ENCODE measurements around the gene SRSF7.
"Not testable (repeated sequence)": the region's sequence is repeated elsewhere in the genome, so short reads cannot be mapped to it uniquely, and the experiment has no call there.

Gene SRSF7

DNA sequence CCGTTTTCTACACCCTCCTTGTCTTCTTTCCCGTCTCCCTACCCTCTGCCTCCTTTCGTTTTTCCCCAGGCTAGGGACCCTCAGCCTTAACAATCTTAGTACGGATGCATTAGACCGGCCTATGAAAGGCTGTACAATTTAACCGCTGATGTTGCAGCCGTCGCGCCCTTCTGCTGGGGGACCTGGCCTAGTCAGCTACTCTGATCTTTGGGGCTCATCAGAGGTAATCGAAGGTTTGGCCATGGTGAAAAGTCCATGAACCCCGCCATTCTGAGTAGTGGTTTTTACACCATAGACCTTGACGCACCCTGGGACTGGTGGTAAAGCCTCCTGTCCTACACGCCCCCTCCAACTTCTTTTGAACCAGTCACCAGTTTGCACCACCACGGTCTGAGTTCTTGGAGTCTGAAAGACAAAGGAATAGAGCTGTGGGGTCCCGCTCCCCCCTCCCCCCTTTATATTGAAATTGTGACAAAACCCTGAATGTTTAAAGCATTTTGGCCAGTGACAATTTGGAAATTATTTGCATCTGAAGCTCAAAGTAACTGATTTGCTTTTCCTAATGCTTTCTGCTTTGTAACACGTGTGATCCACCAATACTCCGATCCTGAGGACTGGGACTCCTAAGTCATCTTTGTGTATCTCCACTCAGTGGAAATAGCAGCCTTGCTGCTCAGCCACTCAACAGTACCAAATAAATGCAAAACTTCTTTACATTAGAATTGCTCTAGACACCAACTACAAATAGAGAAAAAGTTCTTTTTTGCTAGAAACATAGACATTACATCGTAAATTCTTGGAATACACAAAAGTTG, 642 bp upstream of the SRSF7 start:
- DNase-seq = no peak

DNA sequence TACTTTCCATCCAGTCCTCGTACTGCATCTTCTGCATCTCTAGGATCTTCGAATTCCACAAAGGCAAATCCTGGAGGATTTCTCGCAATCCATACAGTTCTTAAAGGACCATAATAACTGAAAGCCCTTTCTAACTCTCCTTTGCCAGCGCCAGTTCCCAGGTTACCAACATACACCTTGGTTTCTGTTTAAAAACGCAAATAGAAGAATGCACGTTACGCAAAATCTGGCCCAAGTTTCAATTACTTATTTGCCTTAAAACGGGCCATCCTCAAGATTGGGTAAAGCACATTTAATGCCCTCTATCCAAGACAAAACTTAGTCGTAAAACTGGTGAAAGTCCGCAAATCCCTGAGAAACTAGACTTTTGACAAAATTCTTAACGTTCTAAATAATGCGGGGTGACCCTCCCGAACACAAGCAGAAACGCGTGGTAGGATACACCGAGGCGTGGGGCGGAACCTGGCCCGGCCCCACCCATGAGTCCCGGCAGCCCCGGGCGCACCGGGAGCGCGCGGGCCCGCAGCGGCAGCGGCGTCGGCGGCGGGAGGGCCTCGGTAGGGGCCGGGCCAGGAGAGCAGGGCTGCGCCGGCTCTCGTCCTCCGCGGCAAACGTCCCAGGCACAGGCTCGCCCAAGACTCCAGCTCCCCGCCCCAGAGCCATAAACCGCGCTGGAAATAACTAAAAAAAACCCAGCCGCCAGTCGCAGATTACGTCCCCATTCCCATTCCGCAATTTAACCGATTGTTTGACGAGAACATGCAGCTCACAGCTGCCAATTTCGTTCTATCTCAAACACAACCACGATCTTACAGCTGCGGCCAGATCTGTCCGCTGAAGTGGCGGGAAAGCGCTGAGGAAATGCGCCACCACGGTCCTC, 910 bp downstream of the SRSF7 start:
- DNase-seq = no peak

- DNase-seq = no peak
These were observed 2.0 kb downstream of the SRSF7 start for GRCh38 chr2:38748943-38749804.

DNA sequence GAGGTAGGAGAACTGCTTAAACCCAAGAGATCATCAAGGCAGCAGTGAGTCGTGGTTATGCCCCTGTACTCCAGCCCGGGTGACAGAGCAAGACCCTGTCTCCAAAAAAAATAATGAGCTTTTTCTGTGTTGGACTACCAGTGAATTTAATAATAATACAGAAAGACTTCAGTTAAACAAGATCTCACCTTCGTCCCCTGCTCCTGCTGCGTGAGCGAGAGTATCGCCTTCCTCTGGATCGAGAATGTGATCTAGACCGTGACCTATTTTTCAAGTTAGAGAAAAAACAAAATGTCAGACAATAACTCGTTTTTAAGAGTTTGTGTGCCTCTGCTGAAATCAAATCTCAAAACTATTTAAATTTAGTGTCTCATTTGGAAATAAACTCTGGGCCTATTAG, 2.8 kb downstream of the SRSF7 start:
- no peak for DNase-seq

GRCh38 chr2:38747819-38748218, 3.3 kb downstream of the SRSF7 start:
- no peak for DNase-seq

DNA sequence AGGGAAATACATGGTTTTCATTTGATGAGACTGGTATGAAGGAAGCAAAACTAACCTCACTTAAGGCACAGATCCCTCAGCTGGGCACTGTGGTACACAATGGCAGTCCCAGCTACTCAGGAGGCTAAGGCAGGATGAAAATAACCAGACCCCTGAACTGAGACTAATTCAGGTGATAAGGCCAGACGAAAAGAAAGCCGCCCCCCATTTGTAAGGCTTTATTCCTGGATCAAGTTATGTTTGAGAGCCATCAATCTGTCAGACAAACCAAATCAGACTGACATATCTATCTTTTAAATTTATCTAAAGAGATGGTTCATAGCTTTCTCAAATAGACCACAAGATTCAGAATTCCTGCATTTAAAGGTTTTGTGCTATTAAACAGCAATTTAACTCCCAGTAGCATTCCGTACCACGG, 4.1 kb downstream of the SRSF7 start:
- no peak for DNase-seq

- no peak for DNase-seq
These were observed 5.9 kb downstream of the SRSF7 start for GRCh38 chr2:38745267-38745666.

GRCh38 chr2:38744399-38744780, 6.8 kb downstream of the SRSF7 start:
- DNase-seq = no peak

GRCh38 chr2:38743672-38744398, 7.3 kb downstream of the SRSF7 start:
- DNase-seq = no peak

GRCh38 chr2:38742797-38743559, 8.2 kb downstream of the SRSF7 start:
- DNase-seq = no peak

DNA sequence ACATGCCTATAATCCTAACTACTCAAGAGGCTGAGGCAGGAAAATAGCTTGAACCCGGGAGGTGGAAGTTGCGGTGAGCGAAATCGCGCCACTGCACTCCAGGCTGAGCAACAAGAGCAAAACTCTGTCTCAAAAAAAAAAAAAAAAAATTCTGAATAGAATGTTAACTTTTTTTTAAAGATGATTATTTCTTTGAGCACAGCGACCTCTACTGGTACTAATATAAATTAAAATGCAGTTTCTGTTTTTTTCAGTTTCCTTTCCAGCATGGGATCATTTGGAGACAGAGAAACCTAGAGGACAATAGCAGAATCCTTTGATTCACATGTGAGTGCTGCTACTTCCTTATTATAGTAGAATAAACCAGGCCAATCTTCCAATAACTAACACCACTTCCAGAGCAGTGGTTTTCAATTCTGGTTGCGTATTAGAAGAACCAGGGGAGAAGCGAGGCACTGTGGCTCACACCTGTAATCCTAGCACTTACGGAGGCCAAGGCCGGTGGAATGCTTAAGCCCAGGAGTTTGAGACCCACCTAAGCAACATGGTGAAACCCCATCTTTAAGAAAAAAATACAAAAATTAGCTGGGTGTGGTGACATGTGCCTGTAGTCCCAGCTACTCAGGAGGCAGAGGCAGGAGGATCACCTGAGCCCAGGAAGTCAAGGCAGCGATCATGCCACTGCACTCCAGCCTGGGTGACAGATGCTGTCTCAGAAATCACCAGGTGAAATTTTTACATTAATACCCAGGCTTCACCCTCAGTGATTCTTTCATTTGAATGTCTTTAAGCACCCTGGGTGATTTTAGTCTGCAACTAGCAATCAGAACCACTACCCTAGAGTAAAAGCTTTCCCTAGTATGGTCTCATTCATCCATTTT, 10.1 kb downstream of the SRSF7 start:
- DNase-seq = peak; percentile 45

GRCh38 chr2:38739524-38739923, 11.6 kb downstream of the SRSF7 start:
- no peak for DNase-seq

- DNase-seq = no peak
These were observed 13.2 kb downstream of the SRSF7 start for GRCh38 chr2:38737925-38738324.

DNA sequence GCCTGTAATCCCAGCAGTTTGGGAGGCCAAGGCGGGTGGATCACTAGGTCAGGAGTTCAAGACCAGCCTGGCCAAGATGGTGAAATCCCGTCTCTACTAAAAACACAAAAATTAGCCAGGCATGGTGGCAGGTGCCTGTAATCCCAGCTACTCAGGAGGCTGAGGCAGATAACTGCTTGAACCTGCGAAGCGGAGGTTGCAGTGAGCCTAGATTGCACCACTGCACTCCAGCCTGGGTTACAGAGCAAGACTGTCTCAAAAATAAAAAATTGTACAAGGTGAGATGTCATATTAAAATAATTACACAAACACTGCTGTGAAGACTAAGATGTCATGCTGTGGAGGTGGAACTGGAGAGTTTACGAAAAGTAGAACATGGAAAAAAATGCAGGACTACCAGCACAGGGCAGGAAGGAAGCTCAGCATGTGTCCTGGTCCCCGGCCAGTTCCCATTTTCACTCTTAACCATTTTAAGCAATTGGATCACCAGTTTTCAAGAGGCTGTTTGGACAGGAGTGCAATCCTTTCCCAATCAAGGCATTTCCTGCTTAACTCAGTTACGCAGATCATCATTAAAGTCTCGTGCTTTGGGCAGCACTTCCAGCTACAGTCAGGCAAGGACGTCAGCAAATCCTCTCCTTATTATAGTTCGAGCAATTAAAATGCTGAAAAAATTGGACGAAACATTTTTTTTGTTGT, 14.0 kb downstream of the SRSF7 start:
- DNase-seq = not testable (repeated sequence)

GRCh38 chr2:38735999-38736320, 15.2 kb downstream of the SRSF7 start:
- no peak for DNase-seq

DNA sequence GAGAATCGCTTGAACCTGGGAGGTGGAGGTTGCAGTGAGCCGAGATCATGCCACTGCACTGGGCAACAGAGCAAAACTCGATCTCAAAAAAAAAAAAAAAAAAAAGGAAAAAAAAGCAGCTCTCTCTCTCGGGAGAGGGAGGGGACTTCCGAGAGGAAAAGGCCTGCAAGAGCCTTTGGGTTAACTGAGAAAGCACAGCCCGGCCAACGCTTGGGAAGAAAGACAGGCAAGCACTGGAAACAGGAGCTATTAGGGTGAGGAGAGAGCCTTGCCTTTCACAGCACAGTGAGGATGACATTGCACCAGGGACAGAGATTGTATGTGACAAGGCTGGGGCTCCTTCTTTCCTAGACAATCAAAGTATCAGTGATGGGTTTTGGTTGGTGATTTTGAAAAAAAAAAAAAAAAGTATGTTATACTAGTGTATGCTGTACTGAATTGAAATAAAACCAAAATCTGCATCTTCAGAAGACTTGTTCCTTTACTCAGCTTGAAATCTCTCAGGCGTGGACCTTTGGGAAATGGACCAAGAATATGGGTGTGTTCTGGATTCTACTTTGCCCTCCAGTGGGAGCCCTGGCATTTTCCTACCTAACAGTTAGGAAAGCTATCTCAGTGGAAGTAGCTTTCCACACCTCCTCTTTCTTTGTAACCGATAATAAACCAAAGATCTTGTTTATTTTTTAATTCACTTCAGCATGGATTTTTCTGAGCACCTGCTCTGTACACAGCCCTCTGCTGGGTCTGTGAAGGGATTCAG, 16.7 kb downstream of the SRSF7 start:
- DNase-seq = no peak

DNA sequence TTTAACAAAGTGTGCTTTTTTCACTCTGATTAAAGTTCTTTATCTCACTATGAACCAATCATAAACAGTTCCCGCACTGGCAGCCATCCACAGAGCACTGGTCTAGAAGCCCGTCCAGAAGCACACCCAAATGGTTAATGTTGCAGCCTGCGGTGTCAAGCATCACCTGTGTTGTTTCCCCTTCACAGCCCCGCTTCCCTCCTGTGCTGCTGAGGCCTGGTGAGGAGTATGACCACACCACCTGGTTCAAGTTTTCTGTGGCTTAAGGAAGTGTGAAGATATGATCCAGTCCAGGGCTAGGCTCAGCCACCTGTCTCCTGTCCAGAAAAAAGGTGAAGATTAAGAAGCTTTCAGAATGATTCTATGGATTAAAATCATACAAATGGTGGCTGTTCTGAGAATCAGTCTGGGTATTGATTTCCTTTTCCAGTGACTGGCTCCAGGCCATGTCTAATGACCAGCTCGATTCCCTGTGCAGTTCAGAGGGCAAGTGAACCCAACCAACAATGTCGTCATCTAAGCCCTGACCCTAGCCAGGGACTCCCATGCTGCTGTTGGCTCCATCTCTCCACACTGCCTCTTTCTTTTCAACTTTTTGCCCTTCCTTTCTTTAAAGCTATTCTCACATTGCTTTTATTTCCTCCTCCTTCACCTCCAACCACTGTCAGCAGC, 17.7 kb downstream of the SRSF7 start:
- peak; percentile 35 for DNase-seq

DNA sequence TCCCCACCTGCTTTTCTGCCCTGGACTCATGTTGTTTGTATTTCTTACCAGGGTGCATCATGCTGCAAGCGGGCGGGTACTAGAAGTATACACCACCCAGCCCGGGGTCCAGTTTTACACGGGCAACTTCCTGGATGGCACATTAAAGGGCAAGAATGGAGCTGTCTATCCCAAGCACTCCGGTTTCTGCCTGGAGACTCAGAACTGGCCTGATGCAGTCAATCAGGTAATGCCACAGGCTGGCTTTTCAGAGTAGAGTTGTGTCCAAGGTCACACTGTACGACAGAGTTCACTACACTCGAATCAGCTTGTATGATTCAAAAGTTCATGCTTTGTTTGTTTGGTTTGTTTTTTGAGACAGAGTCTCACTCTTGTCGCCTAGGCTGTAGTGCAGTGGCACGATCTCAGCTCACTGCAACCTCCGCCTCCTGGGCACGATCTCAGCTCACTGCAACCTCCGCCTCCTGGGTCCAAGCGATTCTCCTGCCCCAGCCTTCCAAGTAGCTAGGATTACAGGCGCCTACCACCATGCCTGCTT, 19.4 kb downstream of the SRSF7 start:
- DNase-seq = no peak

Measured in retina (tissue), 1 donor.